SK-N-MC (cell line): ENCODE data around the gene STK17B.

Source experiments
- EZH2 ChIP-seq: fragments of 200-600 bp; sonication (generic); IDR thresholded peaks from one replicate; pipeline ENCODE4 v1.6.1; 2017; ENCODE audit warnings: antibody characterized with exemption
- FOXP2 ChIP-seq: optimal IDR thresholded peaks from 2 replicates; pipeline ENCODE3; 2011; ENCODE audit warnings: mild to moderate bottlenecking, moderate library complexity; ENCODE audit not compliant: insufficient read depth; ENCODE audit errors: extremely low read length, control extremely low read depth
- POLR2AphosphoS5 ChIP-seq: IDR thresholded peaks from 2 replicates; pipeline ENCODE4 v1.6.1; 2012; ENCODE audit warnings: mild to moderate bottlenecking, low read depth, low read length, borderline replicate concordance

- TF ChIP-seq POLR2AphosphoS5 (no peak), EZH2 (no peak), FOXP2 (no peak)
Observed at GRCh38 chr2:196173505-196173904, 2.1 kb upstream of the STK17B start.
